Stimulated activated effector memory CD8-positive, alpha-beta T cell treated with anti-CD3 and anti-CD28 coated beads, Interleukin-12 subunit alpha, Interleukin-12 subunit beta, amount 100 ng/mL, for 72 hours (primary cell): ENCODE data around the gene VAT1L.

ENCODE experiments used
- ATAC-seq: fragments of 150-1000 bp; cut with Tn5 transposase; 2 replicates; pipeline ENCODE4 v1.10.0; 2021
- DNase-seq, 2 donors: peaks; one replicate each; pipeline ENCODE4 v3.0.0; 2021 to 2022; ENCODE audit warnings: low spot score in 2 of 2
- H3K27ac Mint-ChIP-seq: one replicate; pipeline ENCODE4 v1.8.0; 2022; ENCODE audit warnings: mild to moderate bottlenecking, mixed read lengths
- H3K36me3 Mint-ChIP-seq: one replicate; pipeline ENCODE4 v1.8.0; 2022; ENCODE audit warnings: mild to moderate bottlenecking, mixed read lengths
- H3K4me1 Mint-ChIP-seq: one replicate; pipeline ENCODE4 v1.8.0; 2022; ENCODE audit warnings: mixed read lengths
- H3K4me3 Mint-ChIP-seq: one replicate; pipeline ENCODE4 v1.8.0; 2022; ENCODE audit warnings: mild to moderate bottlenecking, mixed read lengths
- H3K9me3 Mint-ChIP-seq: one replicate; pipeline ENCODE4 v1.8.0; 2022; ENCODE audit warnings: mixed read lengths

The VAT1L gene

DNA sequence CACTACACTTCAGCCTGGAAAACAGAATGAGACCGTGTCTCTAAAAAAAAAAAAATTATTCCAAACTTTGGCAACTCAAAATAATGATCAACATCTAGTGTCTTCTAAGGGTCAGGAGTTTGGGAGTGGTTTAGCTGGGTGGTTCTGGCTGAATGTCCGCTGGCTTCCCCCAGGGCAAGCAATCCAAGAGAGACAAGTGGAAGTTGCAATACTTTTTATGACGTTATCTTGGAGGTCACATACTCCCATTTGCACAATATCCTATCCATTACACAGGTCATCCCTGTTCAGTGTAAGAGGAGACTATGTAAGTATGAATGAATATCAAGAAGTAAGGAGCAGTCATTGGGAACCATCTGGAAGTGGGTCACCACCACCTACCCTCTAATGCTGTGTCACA, 218.8 kb downstream of the VAT1L start:
- Mint-ChIP-seq H3K27ac (no peak overlapping the region), H3K36me3 (no peaks in the 10 kb centered on the region), H3K4me1 (no peaks in the 10 kb centered on the region), H3K4me3 (no peak overlapping the region), H3K9me3 (no peaks in the 10 kb centered on the region)
- no peak for DNase-seq
- no peak for ATAC-seq

DNA sequence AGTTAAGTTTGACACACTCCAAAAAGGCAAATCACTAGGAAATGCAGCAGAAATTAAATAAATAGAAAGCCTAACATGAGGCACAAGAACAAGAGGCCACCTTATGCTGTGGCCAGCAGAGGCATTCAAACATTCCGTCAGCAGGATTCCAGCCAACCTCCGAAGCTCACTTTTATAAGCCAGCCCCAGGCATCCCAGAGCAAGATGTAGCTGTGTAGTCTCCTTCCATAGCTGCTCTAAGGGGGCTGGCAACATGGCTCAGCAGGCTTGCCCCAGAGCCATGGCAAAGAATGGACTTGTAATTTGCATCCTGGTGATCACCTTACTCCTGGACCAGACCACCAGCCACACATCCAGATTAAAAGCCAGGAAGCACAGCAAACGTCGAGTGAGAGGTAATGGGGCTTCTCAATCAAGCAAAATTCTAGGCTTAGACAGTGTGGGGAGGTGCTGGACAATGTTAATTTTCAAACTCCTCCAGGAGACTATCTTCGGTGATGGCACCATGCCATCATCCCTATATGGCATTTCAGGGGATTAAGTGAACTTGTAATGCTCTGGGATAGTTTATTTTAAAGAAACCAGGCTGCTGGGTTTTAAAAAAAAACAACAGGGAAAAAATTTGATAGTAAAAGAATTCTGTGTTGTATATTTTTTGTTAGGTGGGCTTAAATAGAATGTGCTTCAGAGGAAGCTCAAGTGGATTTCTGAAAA, 234.1 kb downstream of the VAT1L start, which contains the start of gene CLEC3A:
CLEC3A (plus strand) TSS at position 202 of the 714 bp plus-strand sequence; CDS start at position 281, 79 bp downstream.
- ATAC-seq = no peak
- no peak for DNase-seq

DNA sequence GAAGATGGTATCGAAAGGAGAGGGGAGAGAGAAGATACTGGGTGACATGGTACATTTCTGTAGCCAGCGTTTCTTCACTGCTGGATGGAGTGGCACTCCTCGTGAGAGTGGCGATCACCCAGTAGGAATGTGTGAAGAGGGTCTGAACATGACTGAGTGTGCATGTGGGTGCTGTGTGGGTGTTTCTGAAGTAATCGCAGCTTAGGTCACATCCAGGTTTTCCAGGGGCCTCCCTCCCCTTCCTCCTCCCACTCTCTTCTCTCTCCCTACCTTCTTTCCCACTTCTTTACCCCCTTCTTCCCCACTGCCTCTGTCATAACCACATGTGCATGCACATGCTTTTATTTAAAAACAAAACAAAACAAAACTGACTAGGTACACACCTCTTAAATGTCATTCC, 235.8 kb downstream of the VAT1L start:
- H3K36me3 Mint-ChIP-seq = no peaks in the 10 kb centered on the region
- H3K9me3 Mint-ChIP-seq = peaks cover 2% of the 10 kb centered on the region
- H3K27ac Mint-ChIP-seq = no peak overlapping the region
- no peaks in the 10 kb centered on the region for H3K4me1 Mint-ChIP-seq
- ATAC-seq = no peak
- no peak overlapping the region for H3K4me3 Mint-ChIP-seq
- DNase-seq = no peak

More for the DNA sequence above, 234.1 kb downstream of the VAT1L start, which contains the start of gene CLEC3A:
- H3K27ac Mint-ChIP-seq = no peak within 1 kb of the TSS
- no peaks in the 10 kb centered on the region for H3K36me3 Mint-ChIP-seq
- no peak within 1 kb of the TSS for H3K4me3 Mint-ChIP-seq
- peaks cover 2% of the 10 kb centered on the region for H3K9me3 Mint-ChIP-seq
- H3K4me1 Mint-ChIP-seq = no peaks in the 10 kb centered on the region

GRCh38 chr16:78025631-78026030, 237.3 kb downstream of the VAT1L start:
- H3K4me1 Mint-ChIP-seq = no peaks in the 10 kb centered on the region
- DNase-seq = no peak
- H3K27ac Mint-ChIP-seq = no peak overlapping the region
- no peak overlapping the region for H3K4me3 Mint-ChIP-seq
- ATAC-seq = no peak
- no peaks in the 10 kb centered on the region for H3K36me3 Mint-ChIP-seq
- H3K9me3 Mint-ChIP-seq = no peaks in the 10 kb centered on the region

DNA sequence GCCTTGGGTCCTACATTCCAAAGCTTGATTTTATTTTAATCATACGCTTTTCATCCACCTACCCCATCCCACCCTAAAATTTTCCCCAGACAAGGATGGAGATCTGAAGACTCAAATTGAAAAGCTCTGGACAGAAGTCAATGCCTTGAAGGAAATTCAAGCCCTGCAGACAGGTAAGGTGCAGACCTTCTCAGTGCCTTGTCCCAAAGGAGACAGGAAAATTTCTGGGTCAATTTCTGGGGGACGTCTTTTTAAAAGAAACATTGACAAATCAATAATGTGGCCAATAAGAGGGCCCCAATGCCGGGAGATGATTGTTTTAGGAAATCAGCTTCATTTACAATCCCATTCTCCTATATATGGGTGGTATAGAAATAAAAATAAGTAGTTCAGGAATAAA, 239.7 kb downstream of the VAT1L start:
- ATAC-seq = no peak
- H3K4me1 Mint-ChIP-seq = no peaks in the 10 kb centered on the region
- no peaks in the 10 kb centered on the region for H3K36me3 Mint-ChIP-seq

More for the DNA sequence above, 239.7 kb downstream of the VAT1L start:
- H3K4me3 Mint-ChIP-seq = no peak overlapping the region
- no peak for DNase-seq
- no peak overlapping the region for H3K27ac Mint-ChIP-seq
- no peaks in the 10 kb centered on the region for H3K9me3 Mint-ChIP-seq
